K562 (cell line): ENCODE measurements around the gene TLN1.

ENCODE experiments used
- ATF1 ChIP-seq, 2 experiments: fragments of 450-650 bp in 1 of 2; IDR thresholded peaks; 2 replicates each; pipeline ENCODE4 v1.6.1; 2016; ENCODE audit warnings: missing compliant biosample characterization in 1 of 2, missing genetic modification characterization in 1 of 2
- BACH1 ChIP-seq: fragments of 200-800 bp; sonication (Bioruptor generic); IDR thresholded peaks from 2 replicates; pipeline ENCODE4 v1.6.1; 2016; ENCODE audit warnings: missing genetic modification characterization, missing compliant biosample characterization
- BRD9 ChIP-seq: fragments of 450-650 bp; IDR thresholded peaks from 2 replicates; pipeline ENCODE4 v1.6.1; 2018; ENCODE audit warnings: low read depth; ENCODE audit not compliant: partially characterized antibody
- CEBPB ChIP-seq: fragments of 450-650 bp; IDR thresholded peaks from 2 replicates; pipeline ENCODE4 v1.6.1; 2016; ENCODE audit warnings: missing genetic modification characterization, missing compliant biosample characterization
- NUFIP1 ChIP-seq: fragments of 450-650 bp; IDR thresholded peaks from 2 replicates; pipeline ENCODE4 v1.6.1; 2018; ENCODE audit not compliant: partially characterized antibody
- RAD21 ChIP-seq, 2 experiments: fragments of 250-450 bp in 1 of 2; fragments of 450-650 bp in 1 of 2; sonication (Bioruptor Pico) in 1 of 2; formaldehyde crosslinking in 1 of 2; IDR thresholded peaks in 1 of 2; conservative IDR thresholded peaks in 1 of 2; 2 replicates each; pipeline versions ENCODE4 v1.4.0 to v1.8.0; 2020 to 2022; ENCODE audit warnings: mild to moderate bottlenecking in 2 of 2, moderate library complexity in 1 of 2
- ZC3H4 ChIP-seq: sonication (generic); formaldehyde crosslinking; IDR thresholded peaks from 2 replicates; pipeline ENCODE4 v1.9.0; 2021; ENCODE audit warnings: missing genetic modification reagents, borderline replicate concordance
- TF ChIP-seq, protein P1 (sequence below): fragments of 450-650 bp; formaldehyde crosslinking; IDR thresholded peaks from 2 replicates; pipeline ENCODE4 v1.4.0; 2022; ENCODE audit warnings: mild to moderate bottlenecking, moderate library complexity
- TF ChIP-seq, protein P2 (sequence below), 3 experiments: IDR thresholded peaks in 2 of 3; conservative IDR thresholded peaks in 1 of 3; 2 replicates each; pipeline ENCODE4 v1.5.1; 2011 to 2012; ENCODE audit warnings: low read length in 3 of 3, mild to moderate bottlenecking in 3 of 3, control low read depth in 2 of 3, improper control_type of control experiment in 1 of 3, inconsistent platforms in 1 of 3, low read depth in 1 of 3, mixed read lengths in 1 of 3, moderate library complexity in 1 of 3; ENCODE audit not compliant: insufficient read depth in 2 of 3
- TF ChIP-seq, protein P3 (sequence below): sonication (generic); formaldehyde crosslinking; IDR thresholded peaks from 2 replicates; pipeline ENCODE4 v1.8.1; 2023; ENCODE audit warnings: mild to moderate bottlenecking, missing genetic modification reagents
- TF ChIP-seq, protein P4 (sequence below): sonication (generic); formaldehyde crosslinking; IDR thresholded peaks from 2 replicates; pipeline ENCODE4 v1.8.0; 2022; ENCODE audit warnings: missing genetic modification reagents, mild to moderate bottlenecking, borderline replicate concordance

DNA sequence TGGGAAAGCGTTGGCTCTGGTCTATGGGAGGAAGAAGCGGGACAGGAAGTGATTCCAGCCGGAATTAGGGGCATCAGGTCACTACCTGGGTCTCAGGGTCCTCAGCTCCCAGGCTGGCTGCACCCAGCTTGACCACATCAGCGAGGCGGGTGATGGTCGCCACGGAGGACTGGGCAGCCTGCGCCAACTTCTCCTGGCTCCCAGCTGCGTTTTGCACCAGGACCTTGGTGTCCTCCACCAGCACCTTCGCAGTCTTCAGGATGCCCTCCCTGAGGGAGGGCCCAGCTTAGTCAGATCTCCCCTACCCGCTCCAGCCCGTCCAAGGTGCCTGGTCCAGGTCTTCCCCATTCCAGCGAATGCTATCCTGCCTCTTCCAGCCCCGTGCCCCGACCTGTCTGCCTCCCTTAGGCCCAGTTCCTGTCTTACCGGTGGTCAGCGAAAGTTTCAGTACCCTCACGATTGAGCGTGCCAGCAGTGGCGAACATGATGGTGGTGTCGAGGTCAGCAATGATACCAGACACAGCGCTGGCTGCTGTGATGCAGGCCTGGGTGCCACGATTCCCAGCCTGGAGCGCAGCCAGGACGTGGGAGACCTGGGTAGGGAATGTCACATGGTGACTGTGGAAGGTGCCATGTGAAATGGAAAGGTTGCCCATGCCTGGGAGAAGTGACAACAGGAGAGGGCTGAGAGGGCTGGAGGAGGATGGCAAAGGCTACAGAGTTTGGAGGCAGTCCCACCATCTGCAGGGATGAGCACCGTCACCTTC, 27.9 kb downstream of the TLN1 start:
- TF ChIP-seq, protein P1, sequence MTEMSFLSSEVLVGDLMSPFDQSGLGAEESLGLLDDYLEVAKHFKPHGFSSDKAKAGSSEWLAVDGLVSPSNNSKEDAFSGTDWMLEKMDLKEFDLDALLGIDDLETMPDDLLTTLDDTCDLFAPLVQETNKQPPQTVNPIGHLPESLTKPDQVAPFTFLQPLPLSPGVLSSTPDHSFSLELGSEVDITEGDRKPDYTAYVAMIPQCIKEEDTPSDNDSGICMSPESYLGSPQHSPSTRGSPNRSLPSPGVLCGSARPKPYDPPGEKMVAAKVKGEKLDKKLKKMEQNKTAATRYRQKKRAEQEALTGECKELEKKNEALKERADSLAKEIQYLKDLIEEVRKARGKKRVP (CRISPR knock-in tag): no peak
- TF ChIP-seq, protein P2, sequence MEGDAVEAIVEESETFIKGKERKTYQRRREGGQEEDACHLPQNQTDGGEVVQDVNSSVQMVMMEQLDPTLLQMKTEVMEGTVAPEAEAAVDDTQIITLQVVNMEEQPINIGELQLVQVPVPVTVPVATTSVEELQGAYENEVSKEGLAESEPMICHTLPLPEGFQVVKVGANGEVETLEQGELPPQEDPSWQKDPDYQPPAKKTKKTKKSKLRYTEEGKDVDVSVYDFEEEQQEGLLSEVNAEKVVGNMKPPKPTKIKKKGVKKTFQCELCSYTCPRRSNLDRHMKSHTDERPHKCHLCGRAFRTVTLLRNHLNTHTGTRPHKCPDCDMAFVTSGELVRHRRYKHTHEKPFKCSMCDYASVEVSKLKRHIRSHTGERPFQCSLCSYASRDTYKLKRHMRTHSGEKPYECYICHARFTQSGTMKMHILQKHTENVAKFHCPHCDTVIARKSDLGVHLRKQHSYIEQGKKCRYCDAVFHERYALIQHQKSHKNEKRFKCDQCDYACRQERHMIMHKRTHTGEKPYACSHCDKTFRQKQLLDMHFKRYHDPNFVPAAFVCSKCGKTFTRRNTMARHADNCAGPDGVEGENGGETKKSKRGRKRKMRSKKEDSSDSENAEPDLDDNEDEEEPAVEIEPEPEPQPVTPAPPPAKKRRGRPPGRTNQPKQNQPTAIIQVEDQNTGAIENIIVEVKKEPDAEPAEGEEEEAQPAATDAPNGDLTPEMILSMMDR (IDR thresholded peaks at IDR 0.05 in 2 of 3, conservative IDR thresholded peaks at IDR 0.05 in 1 of 3; ENCODE audit: insufficient read depth in 2 of 3, low read depth in 1 of 3, low read length in 3 of 3): no peak
- TF ChIP-seq, protein P3, sequence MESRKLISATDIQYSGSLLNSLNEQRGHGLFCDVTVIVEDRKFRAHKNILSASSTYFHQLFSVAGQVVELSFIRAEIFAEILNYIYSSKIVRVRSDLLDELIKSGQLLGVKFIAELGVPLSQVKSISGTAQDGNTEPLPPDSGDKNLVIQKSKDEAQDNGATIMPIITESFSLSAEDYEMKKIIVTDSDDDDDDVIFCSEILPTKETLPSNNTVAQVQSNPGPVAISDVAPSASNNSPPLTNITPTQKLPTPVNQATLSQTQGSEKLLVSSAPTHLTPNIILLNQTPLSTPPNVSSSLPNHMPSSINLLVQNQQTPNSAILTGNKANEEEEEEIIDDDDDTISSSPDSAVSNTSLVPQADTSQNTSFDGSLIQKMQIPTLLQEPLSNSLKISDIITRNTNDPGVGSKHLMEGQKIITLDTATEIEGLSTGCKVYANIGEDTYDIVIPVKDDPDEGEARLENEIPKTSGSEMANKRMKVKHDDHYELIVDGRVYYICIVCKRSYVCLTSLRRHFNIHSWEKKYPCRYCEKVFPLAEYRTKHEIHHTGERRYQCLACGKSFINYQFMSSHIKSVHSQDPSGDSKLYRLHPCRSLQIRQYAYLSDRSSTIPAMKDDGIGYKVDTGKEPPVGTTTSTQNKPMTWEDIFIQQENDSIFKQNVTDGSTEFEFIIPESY (CRISPR knock-in tag): no peak
- no peak for TF ChIP-seq ZC3H4
- no peak for TF ChIP-seq CEBPB (tag)
- TF ChIP-seq ATF1 (CRISPR knock-in tag; IDR thresholded peaks at IDR 0.05): no peak
- TF ChIP-seq ATF1 (tag; IDR thresholded peaks at IDR 0.05): no peak
- TF ChIP-seq NUFIP1: no peak
- TF ChIP-seq, protein P4, sequence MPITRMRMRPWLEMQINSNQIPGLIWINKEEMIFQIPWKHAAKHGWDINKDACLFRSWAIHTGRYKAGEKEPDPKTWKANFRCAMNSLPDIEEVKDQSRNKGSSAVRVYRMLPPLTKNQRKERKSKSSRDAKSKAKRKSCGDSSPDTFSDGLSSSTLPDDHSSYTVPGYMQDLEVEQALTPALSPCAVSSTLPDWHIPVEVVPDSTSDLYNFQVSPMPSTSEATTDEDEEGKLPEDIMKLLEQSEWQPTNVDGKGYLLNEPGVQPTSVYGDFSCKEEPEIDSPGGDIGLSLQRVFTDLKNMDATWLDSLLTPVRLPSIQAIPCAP (CRISPR knock-in tag): no peak
- no peak for TF ChIP-seq RAD21 (CRISPR knock-in tag; conservative IDR thresholded peaks at IDR 0.05 in 1 of 2, IDR thresholded peaks at IDR 0.05 in 1 of 2)
- TF ChIP-seq BACH1 (tag): no peak
- no peak for TF ChIP-seq BRD9
